Endothelial cell (in vitro differentiated cells): ENCODE measurements around the gene SET. TPM values are rescaled to one million over a fixed set of nuclear protein-coding genes. Genes with fewer than 3 reads are reported as not detected.

Source experiments
- DNase-seq: peaks from one replicate; pipeline ENCODE4 v3.0.0; 2021; ENCODE audit warnings: low spot score
- H3K27ac Mint-ChIP-seq: one replicate; pipeline ENCODE4 v1.8.0; 2021; ENCODE audit warnings: mixed read lengths, inconsistent platforms; ENCODE audit not compliant: unreplicated experiment
- H3K27me3 Mint-ChIP-seq: one replicate; pipeline ENCODE4 v1.8.0; 2021; ENCODE audit warnings: mild to moderate bottlenecking, moderate library complexity, mixed read lengths, inconsistent platforms; ENCODE audit not compliant: unreplicated experiment
- H3K36me3 Mint-ChIP-seq: one replicate; pipeline ENCODE4 v1.8.0; 2021; ENCODE audit warnings: mild to moderate bottlenecking, low read depth, mixed read lengths, inconsistent platforms; ENCODE audit not compliant: unreplicated experiment
- H3K4me1 Mint-ChIP-seq: one replicate; pipeline ENCODE4 v1.8.0; 2021; ENCODE audit warnings: mild to moderate bottlenecking, mixed read lengths, inconsistent platforms; ENCODE audit not compliant: unreplicated experiment
- H3K4me3 Mint-ChIP-seq: one replicate; pipeline ENCODE4 v1.8.0; 2021; ENCODE audit warnings: mild to moderate bottlenecking, mixed read lengths, inconsistent platforms; ENCODE audit not compliant: unreplicated experiment
- H3K9me3 Mint-ChIP-seq: one replicate; pipeline ENCODE4 v1.8.0; 2021; ENCODE audit warnings: mixed read lengths, inconsistent platforms; ENCODE audit not compliant: unreplicated experiment
- CTCF ChIP-seq: fragments of 200-600 bp; sonication (generic); IDR thresholded peaks from one replicate; pipeline ENCODE4 v1.5.0; 2021; ENCODE audit warnings: antibody characterized with exemption; ENCODE audit not compliant: unreplicated experiment
- total RNA-seq: library from RNA; stranded (reverse); fragmentation: NEBNext Ultra II Directional; extraction: Animal tissue kit (Norgen Biotek cat#: 25700); gene quantifications from one replicate; pipeline ENCODE4 v1.2.1, GENCODE V29; 2021; ENCODE audit not compliant: unreplicated experiment

The SET gene
- total RNA-seq, 1 donor from 2014 or later, result 420 TPM

DNA sequence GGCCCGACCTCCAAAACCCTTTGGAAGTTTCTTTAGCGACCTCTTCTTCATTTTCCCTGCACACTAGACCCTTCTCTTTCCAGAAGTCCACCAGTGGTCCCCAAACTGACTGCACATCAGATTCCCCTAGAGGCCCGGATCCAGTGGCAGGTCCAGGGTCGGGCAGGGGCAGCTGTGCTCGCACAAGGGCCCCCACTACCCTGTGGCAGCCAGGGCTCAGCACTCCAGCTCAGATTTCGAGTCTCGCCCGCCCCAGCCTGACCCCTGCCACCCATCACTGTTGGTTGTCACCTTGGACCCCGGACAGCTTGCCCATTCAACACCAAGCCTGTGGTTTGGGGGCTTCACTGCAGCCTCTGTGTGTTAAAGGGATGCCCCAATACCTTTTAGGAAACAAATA, 42.7 kb downstream of the SET start:
- Mint-ChIP-seq H3K9me3 (no peaks in the 10 kb centered on the region), H3K36me3 (no peaks in the 10 kb centered on the region), H3K4me1 (no peaks in the 10 kb centered on the region), H3K27ac (no peak overlapping the region), H3K27me3 (peaks cover 8% of the 10 kb centered on the region), H3K4me3 (no peak overlapping the region)
- DNase-seq, result no peak
- TF ChIP-seq CTCF, result no peak

DNA sequence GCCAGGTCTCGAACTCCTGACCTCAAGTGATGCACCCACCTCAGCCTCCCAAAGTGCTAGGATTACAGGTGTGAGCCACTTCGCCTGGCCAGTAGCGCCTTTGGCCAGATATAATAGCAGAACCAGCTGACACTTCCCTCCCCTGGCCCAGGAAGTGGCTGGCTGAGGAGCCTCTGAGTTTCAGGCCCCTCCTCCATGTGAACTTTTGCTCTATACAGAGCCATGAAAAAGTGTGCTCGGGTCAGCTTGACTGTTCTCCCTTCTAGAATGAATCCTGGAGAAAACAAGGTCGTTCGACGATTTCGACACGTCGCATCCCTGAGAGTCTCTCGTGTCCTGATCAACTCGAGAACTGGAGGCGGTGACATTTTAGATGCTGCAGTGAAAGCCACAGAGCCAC, 43.6 kb downstream of the SET start:
- peaks cover 8% of the 10 kb centered on the region for H3K27me3 Mint-ChIP-seq
- no peak overlapping the region for H3K4me3 Mint-ChIP-seq
- peaks cover 5% of the 10 kb centered on the region for H3K36me3 Mint-ChIP-seq
- H3K9me3 Mint-ChIP-seq, result no peaks in the 10 kb centered on the region
- no peak for DNase-seq
- no peak for TF ChIP-seq CTCF
- no peak overlapping the region for H3K27ac Mint-ChIP-seq
- H3K4me1 Mint-ChIP-seq, result no peaks in the 10 kb centered on the region

DNA sequence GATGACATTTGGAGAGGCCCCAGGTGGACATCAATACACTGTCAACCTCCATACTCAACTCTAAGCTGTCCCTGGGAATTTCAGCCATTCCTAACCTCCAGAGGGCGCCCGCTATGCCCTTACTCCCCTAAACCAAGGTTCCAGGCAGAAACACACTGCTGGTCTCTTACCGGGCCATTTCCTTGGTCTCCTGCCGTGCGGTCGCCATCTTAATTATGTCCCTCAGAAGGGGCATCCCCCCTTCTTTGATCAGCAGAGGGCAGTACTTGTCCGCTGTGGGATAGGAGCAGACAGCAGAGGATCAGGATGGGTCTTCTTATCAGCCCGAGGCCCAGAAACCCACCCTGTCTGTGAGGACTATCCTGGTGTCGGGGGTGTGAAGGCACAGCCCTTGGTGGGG, 44.2 kb downstream of the SET start:
- peaks cover 5% of the 10 kb centered on the region for H3K36me3 Mint-ChIP-seq
- H3K9me3 Mint-ChIP-seq, result no peaks in the 10 kb centered on the region
- no peak overlapping the region for H3K4me3 Mint-ChIP-seq
- peaks cover 6% of the 10 kb centered on the region for H3K27me3 Mint-ChIP-seq
- H3K27ac Mint-ChIP-seq, result peak overlapping the region; percentile 70
- H3K4me1 Mint-ChIP-seq, result no peaks in the 10 kb centered on the region
- peak; percentile 85 for DNase-seq
- peak; percentile 62 for TF ChIP-seq CTCF

DNA sequence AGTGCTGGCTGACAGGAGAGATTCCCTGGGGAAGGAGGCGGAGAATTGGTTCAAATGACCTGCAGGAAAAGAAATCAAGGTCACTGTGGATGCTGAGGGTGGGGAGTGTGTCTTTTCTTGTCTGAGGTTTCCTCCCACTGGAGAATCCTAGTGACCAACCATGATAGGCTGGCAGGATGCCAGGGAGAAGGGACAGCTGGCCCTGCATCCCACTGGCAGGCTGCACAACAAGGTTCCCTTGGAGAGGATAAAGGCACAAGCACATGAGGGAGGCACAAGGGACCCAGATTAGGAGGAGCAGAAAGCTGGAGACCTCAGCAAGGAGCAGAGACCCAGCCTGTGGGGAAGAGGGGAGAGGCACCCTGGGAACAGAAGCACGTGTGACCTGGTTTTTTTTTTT, 46.4 kb downstream of the SET start:
- Mint-ChIP-seq H3K4me3 (no peak overlapping the region), H3K27me3 (peaks cover 4% of the 10 kb centered on the region), H3K4me1 (no peaks in the 10 kb centered on the region), H3K27ac (no peak overlapping the region), H3K36me3 (peaks cover 5% of the 10 kb centered on the region), H3K9me3 (no peaks in the 10 kb centered on the region)
- no peak for TF ChIP-seq CTCF
- DNase-seq, result no peak

GRCh38 chr9:128742401-128742800, 53.4 kb downstream of the SET start:
- H3K27ac Mint-ChIP-seq, result no peak overlapping the region
- DNase-seq, result no peak

More at GRCh38 chr9:128742401-128742800, 53.4 kb downstream of the SET start:
- Mint-ChIP-seq H3K36me3 (peaks cover 4% of the 10 kb centered on the region), H3K27me3 (peaks cover 7% of the 10 kb centered on the region), H3K4me1 (no peaks in the 10 kb centered on the region), H3K4me3 (no peak overlapping the region), H3K9me3 (no peaks in the 10 kb centered on the region)
- TF ChIP-seq CTCF, result no peak
